ENCODE measurements around the gene SUMO3.

- TF ChIP-seq EZH2 (IDR thresholded peaks at IDR 0.05; ENCODE audit: low read depth) = no peak
- TF ChIP-seq CTCF (conservative IDR thresholded peaks at IDR 0.05) = no peak
These were observed 17.7 kb upstream of the SUMO3 start for GRCh38 chr21:44835647-44835973.

All from PC-9 (cell line).